Loucy (cell line): Measurements from ENCODE around the gene COL23A1.

Experiments
- H2AFZ ChIP-seq: fragments of 200-600 bp; sonication (generic); 2 replicates; pipeline ENCODE4 v1.6.0; 2016; ENCODE audit warnings: antibody characterized with exemption, mild to moderate bottlenecking, low read length, moderate library complexity
- H3F3A ChIP-seq: fragments of 200-600 bp; 2 replicates; pipeline ENCODE4 v1.6.0; 2016; ENCODE audit warnings: antibody characterized with exemption, low read depth, mild to moderate bottlenecking
- H3K27me3 ChIP-seq: fragments of 200-600 bp; sonication (generic); 2 replicates; pipeline ENCODE4 v1.6.1; 2014; ENCODE audit warnings: low read length, mild to moderate bottlenecking; ENCODE audit not compliant: insufficient read depth, poor library complexity, severe bottlenecking
- H3K36me3 ChIP-seq: fragments of 200-600 bp; sonication (generic); 2 replicates; pipeline ENCODE4 v1.6.1; 2016; ENCODE audit warnings: low read length; ENCODE audit not compliant: insufficient read depth
- H3K4me1 ChIP-seq: fragments of 200-600 bp; sonication (generic); 2 replicates; pipeline ENCODE4 v1.5.1; 2014; ENCODE audit warnings: low read length, mild to moderate bottlenecking; ENCODE audit not compliant: insufficient read depth, poor library complexity, severe bottlenecking
- H3K4me2 ChIP-seq: fragments of 200-600 bp; sonication (generic); 2 replicates; pipeline ENCODE4 v1.6.0; 2014; ENCODE audit warnings: antibody characterized with exemption, low read length, low read depth, mild to moderate bottlenecking; ENCODE audit not compliant: poor library complexity, severe bottlenecking
- H3K4me3 ChIP-seq: fragments of 200-600 bp; sonication (generic); 2 replicates; pipeline ENCODE4 v1.5.1; 2014; ENCODE audit warnings: low read length, mild to moderate bottlenecking, mixed read lengths; ENCODE audit not compliant: poor library complexity, severe bottlenecking
- H3K79me2 ChIP-seq: fragments of 200-600 bp; sonication (generic); 2 replicates; pipeline ENCODE4 v1.6.1; 2014; ENCODE audit warnings: low read length; ENCODE audit not compliant: insufficient read depth
- H3K9ac ChIP-seq: fragments of 200-600 bp; sonication (generic); 2 replicates; pipeline ENCODE4 v1.6.0; 2014; ENCODE audit warnings: mild to moderate bottlenecking, low read depth, low read length, moderate library complexity; ENCODE audit not compliant: poor library complexity, severe bottlenecking
- H3K9me2 ChIP-seq: fragments of 200-600 bp; sonication (generic); replicated peaks from 2 replicates; pipeline ENCODE4 v1.6.1; 2016; ENCODE audit warnings: low read depth, low read length, mixed read lengths
- H3K9me3 ChIP-seq: fragments of 200-600 bp; sonication (generic); 2 replicates; pipeline ENCODE4 v1.6.1; 2014; ENCODE audit warnings: mild to moderate bottlenecking, antibody characterized with exemption, low read length, low read depth; ENCODE audit not compliant: insufficient read depth
- H4K20me1 ChIP-seq: fragments of 200-600 bp; sonication (generic); 2 replicates; pipeline ENCODE4 v1.6.0; 2014; ENCODE audit warnings: antibody characterized with exemption, low read length, mild to moderate bottlenecking; ENCODE audit not compliant: insufficient read depth, poor library complexity, severe bottlenecking
- CTCF ChIP-seq: fragments of 200-600 bp; sonication (generic); conservative IDR thresholded peaks from 2 replicates; pipeline ENCODE4 v1.5.1; 2014; ENCODE audit warnings: mild to moderate bottlenecking, antibody characterized with exemption, low read length
- EZH2phosphoT487 ChIP-seq: fragments of 200-600 bp; IDR thresholded peaks from 2 replicates; pipeline ENCODE4 v1.6.1; 2018; ENCODE audit warnings: antibody characterized with exemption, mild to moderate bottlenecking, moderate library complexity, borderline replicate concordance

Gene COL23A1

GRCh38 chr5:178247481-178248456 is 342.4 kb downstream of the COL23A1 start:
- H3K36me3 ChIP-seq, result no peaks in the 10 kb centered on the region
- no peaks in the 10 kb centered on the region for H3K4me1 ChIP-seq
- no peak for TF ChIP-seq CTCF
- no peak for TF ChIP-seq EZH2phosphoT487
- H3K9me2 ChIP-seq, result no peaks in the 10 kb centered on the region
- no peaks in the 10 kb centered on the region for H3K9me3 ChIP-seq
- no peak overlapping the region for H3K4me2 ChIP-seq
- H3K27me3 ChIP-seq, result no peaks in the 10 kb centered on the region
- no peak overlapping the region for H2AFZ ChIP-seq
- H3K79me2 ChIP-seq, result no peaks in the 10 kb centered on the region
- H3F3A ChIP-seq, result no peaks in the 10 kb centered on the region
- H3K4me3 ChIP-seq, result no peak overlapping the region
- no peaks in the 10 kb centered on the region for H4K20me1 ChIP-seq
- H3K9ac ChIP-seq, result no peak overlapping the region

- H2AFZ ChIP-seq, result no peak overlapping the region
- H3F3A ChIP-seq, result no peaks in the 10 kb centered on the region
- H3K4me1 ChIP-seq, result no peaks in the 10 kb centered on the region
- H3K4me3 ChIP-seq, result no peak overlapping the region
- no peaks in the 10 kb centered on the region for H3K27me3 ChIP-seq
- no peak overlapping the region for H3K4me2 ChIP-seq
- TF ChIP-seq CTCF (no peak), EZH2phosphoT487 (no peak)
- no peak overlapping the region for H3K9ac ChIP-seq
- no peaks in the 10 kb centered on the region for H3K9me2 ChIP-seq
- no peaks in the 10 kb centered on the region for H3K36me3 ChIP-seq
- no peaks in the 10 kb centered on the region for H3K79me2 ChIP-seq
- no peaks in the 10 kb centered on the region for H4K20me1 ChIP-seq
- no peaks in the 10 kb centered on the region for H3K9me3 ChIP-seq
Observed at GRCh38 chr5:178246624-178247279, 343.4 kb downstream of the COL23A1 start.

DNA sequence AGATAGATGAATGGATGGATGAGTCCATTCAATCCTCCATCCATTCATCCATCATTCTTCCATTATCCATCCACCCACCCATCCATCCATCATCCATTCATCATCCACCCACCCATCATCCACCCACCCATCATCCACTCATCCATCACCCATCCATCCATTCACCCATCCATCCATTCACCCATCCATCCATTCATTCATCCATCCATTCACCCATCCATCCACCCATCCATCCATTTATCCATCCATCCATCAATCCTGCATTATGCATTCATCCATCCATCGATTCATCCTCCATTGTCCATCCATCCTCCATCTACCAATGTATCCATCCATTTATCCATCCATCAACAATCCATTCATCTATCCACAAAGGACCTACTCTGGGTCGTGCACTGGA is 344.8 kb downstream of the COL23A1 start:
- Histone ChIP-seq H2AFZ (no peak overlapping the region), H3K79me2 (no peaks in the 10 kb centered on the region), H3K9ac (no peak overlapping the region), H3K9me2 (no peaks in the 10 kb centered on the region), H3K9me3 (no peaks in the 10 kb centered on the region), H3F3A (no peaks in the 10 kb centered on the region), H3K4me3 (no peak overlapping the region), H3K4me1 (no peaks in the 10 kb centered on the region), H3K4me2 (no peak overlapping the region), H3K36me3 (no peaks in the 10 kb centered on the region), H3K27me3 (no peaks in the 10 kb centered on the region), H4K20me1 (no peaks in the 10 kb centered on the region)
- TF ChIP-seq EZH2phosphoT487 (no peak), CTCF (no peak)
